ENCODE measurements around the gene SYCP2.

DNA sequence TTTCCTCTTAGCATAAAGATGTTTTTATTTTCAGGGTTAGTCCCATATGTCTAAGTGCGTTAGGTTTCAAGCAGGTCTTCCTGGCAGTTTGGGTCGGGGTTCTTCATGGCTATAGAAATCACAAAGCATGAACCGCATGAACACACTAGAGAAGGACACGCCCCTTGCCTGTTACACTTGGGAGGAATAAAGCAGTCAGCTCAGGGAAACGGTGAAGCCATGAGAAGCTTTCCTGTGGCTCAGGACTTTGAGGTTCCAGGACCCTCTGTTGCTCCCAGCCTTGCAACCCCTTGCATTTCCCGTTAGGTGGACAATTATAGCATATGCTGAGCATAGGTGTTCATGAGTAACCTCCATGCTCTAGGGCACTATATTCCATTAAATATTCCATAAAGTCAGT, 96.7 kb downstream of the SYCP2 start:
- no peak for TF ChIP-seq GATA2 (IDR thresholded peaks at IDR 0.05; ENCODE audit: low read depth, low read length)
- TF ChIP-seq GATA3 (IDR thresholded peaks at IDR 0.05; ENCODE audit: low read depth, low read length) = no peak
